Measurements from ENCODE around the gene TUBA8.

DNA sequence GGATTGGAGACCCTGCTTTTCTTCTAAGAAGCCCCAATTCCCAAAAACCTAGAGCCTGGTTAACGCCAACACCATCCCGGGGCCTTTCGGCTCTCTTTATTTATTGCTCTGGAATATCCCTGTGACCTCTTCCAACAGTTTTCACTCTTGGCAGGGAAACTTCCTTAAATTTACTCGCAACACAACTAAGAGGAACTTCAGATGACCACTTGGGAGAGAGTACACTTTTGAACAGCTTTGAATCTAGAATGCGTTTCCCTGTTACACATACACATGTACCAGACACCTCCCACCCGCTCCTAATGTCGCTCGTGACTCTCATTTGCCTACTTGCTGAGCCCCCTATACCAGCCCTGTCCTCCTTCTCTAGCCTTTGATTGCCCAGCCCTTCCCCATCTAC lies 19.4 kb downstream of the TUBA8 start:
- TF ChIP-seq, protein P1, sequence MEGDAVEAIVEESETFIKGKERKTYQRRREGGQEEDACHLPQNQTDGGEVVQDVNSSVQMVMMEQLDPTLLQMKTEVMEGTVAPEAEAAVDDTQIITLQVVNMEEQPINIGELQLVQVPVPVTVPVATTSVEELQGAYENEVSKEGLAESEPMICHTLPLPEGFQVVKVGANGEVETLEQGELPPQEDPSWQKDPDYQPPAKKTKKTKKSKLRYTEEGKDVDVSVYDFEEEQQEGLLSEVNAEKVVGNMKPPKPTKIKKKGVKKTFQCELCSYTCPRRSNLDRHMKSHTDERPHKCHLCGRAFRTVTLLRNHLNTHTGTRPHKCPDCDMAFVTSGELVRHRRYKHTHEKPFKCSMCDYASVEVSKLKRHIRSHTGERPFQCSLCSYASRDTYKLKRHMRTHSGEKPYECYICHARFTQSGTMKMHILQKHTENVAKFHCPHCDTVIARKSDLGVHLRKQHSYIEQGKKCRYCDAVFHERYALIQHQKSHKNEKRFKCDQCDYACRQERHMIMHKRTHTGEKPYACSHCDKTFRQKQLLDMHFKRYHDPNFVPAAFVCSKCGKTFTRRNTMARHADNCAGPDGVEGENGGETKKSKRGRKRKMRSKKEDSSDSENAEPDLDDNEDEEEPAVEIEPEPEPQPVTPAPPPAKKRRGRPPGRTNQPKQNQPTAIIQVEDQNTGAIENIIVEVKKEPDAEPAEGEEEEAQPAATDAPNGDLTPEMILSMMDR (IDR thresholded peaks at IDR 0.05; ENCODE audit: insufficient read depth, low read length), result no peak
- TF ChIP-seq POLR2AphosphoS5 (IDR thresholded peaks at IDR 0.05; ENCODE audit: low read depth), result no peak
- TF ChIP-seq, protein P2, sequence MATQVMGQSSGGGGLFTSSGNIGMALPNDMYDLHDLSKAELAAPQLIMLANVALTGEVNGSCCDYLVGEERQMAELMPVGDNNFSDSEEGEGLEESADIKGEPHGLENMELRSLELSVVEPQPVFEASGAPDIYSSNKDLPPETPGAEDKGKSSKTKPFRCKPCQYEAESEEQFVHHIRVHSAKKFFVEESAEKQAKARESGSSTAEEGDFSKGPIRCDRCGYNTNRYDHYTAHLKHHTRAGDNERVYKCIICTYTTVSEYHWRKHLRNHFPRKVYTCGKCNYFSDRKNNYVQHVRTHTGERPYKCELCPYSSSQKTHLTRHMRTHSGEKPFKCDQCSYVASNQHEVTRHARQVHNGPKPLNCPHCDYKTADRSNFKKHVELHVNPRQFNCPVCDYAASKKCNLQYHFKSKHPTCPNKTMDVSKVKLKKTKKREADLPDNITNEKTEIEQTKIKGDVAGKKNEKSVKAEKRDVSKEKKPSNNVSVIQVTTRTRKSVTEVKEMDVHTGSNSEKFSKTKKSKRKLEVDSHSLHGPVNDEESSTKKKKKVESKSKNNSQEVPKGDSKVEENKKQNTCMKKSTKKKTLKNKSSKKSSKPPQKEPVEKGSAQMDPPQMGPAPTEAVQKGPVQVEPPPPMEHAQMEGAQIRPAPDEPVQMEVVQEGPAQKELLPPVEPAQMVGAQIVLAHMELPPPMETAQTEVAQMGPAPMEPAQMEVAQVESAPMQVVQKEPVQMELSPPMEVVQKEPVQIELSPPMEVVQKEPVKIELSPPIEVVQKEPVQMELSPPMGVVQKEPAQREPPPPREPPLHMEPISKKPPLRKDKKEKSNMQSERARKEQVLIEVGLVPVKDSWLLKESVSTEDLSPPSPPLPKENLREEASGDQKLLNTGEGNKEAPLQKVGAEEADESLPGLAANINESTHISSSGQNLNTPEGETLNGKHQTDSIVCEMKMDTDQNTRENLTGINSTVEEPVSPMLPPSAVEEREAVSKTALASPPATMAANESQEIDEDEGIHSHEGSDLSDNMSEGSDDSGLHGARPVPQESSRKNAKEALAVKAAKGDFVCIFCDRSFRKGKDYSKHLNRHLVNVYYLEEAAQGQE (IDR thresholded peaks at IDR 0.05; ENCODE audit: insufficient replicate concordance, low read depth), result no peak
